ENCODE results near the gene ZFAND2A.

ZFAND2A gene

DNA sequence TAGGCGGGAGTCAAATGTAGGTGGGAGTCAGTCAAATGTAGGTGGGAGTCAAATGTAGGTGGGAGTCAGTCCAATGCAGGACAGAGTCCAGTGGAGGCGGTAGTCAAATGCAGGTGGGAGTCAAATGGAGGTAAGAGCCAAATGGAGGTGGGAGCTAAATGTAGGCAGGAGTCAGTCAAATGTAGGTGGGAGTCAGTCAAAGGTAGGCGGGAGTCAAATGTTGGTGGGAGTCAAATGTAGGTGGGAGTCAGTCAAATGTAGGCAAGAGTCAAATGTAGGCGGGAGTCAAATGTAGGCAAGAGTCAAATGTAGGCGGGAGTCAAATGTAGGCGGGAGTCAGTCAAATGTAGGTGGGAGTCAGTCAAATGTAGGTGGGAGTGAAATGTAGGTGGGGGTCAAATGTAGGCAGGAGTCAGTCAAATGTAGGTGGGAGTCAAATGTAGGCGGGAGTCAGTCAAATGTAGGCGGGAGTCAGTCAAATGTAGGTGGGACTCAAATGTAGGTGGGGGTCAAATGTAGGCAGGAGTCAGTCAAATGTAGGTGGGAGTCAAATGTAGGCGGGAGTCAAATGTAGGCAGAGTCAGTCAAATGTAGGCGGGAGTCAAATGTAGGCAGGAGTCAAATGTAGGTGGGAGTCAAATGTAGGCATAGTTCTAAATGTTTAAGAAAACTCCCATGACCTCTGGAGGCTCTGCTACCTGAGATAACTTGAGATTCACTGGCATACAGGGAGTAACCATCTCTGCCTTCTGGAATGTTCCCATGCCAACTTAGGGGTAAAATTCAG is 30.2 kb upstream of the ZFAND2A start:
- no peaks in the 10 kb centered on the region for H3K27me3 ChIP-seq (ENCODE audit: insufficient read depth, poor library complexity, severe bottlenecking)
- no peak overlapping the region for H3K4me3 ChIP-seq (replicated peaks; ENCODE audit: insufficient read depth, low read length)
- DNase-seq (ENCODE audit: low read depth in 1 of 2, low spot score in 1 of 2) = no peak
- H3K27ac ChIP-seq (replicated peaks) = no peak overlapping the region
- no peak for TF ChIP-seq SPI1 (IDR thresholded peaks at IDR 0.05; ENCODE audit: borderline replicate concordance, low read depth)
- no peak for TF ChIP-seq POLR2AphosphoS5 (IDR thresholded peaks at IDR 0.05; ENCODE audit: low read depth)
- no peak for TF ChIP-seq GABPA (IDR thresholded peaks at IDR 0.05; ENCODE audit: low read depth)
- TF ChIP-seq, protein P1, sequence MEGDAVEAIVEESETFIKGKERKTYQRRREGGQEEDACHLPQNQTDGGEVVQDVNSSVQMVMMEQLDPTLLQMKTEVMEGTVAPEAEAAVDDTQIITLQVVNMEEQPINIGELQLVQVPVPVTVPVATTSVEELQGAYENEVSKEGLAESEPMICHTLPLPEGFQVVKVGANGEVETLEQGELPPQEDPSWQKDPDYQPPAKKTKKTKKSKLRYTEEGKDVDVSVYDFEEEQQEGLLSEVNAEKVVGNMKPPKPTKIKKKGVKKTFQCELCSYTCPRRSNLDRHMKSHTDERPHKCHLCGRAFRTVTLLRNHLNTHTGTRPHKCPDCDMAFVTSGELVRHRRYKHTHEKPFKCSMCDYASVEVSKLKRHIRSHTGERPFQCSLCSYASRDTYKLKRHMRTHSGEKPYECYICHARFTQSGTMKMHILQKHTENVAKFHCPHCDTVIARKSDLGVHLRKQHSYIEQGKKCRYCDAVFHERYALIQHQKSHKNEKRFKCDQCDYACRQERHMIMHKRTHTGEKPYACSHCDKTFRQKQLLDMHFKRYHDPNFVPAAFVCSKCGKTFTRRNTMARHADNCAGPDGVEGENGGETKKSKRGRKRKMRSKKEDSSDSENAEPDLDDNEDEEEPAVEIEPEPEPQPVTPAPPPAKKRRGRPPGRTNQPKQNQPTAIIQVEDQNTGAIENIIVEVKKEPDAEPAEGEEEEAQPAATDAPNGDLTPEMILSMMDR (IDR thresholded peaks at IDR 0.05; ENCODE audit: insufficient read depth, low read length) = no peak
- TF ChIP-seq, protein P2, sequence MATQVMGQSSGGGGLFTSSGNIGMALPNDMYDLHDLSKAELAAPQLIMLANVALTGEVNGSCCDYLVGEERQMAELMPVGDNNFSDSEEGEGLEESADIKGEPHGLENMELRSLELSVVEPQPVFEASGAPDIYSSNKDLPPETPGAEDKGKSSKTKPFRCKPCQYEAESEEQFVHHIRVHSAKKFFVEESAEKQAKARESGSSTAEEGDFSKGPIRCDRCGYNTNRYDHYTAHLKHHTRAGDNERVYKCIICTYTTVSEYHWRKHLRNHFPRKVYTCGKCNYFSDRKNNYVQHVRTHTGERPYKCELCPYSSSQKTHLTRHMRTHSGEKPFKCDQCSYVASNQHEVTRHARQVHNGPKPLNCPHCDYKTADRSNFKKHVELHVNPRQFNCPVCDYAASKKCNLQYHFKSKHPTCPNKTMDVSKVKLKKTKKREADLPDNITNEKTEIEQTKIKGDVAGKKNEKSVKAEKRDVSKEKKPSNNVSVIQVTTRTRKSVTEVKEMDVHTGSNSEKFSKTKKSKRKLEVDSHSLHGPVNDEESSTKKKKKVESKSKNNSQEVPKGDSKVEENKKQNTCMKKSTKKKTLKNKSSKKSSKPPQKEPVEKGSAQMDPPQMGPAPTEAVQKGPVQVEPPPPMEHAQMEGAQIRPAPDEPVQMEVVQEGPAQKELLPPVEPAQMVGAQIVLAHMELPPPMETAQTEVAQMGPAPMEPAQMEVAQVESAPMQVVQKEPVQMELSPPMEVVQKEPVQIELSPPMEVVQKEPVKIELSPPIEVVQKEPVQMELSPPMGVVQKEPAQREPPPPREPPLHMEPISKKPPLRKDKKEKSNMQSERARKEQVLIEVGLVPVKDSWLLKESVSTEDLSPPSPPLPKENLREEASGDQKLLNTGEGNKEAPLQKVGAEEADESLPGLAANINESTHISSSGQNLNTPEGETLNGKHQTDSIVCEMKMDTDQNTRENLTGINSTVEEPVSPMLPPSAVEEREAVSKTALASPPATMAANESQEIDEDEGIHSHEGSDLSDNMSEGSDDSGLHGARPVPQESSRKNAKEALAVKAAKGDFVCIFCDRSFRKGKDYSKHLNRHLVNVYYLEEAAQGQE (IDR thresholded peaks at IDR 0.05; ENCODE audit: insufficient replicate concordance, low read depth) = no peak

DNA sequence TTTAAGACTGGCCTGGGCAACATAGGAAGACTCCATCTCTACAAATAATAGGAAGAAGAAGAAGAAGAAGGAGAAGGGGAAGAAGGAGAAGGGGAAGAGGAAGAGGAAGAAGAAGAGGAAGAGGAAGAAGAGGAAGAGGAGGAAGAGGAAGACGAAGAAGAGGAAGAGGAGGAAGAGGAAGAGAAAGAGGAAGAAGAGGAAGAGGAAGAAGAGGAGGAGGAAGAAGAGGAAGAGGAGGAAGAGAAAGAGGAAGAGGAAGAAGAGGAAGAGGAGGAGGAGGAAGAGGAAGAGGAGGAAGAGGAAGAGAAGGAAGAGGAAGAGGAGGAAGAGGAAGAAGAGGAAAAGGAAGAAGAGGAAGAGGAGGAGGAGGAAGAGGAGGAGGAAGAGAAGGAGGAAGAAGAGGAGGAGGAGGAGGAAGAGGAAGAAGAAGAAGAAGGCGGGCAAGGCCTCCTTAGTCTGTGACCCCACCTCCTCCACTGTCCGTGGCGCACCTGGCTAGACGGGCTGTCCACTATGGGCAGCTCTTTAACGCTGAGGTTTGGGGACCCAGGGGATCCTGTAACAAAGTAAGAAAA is 28.8 kb upstream of the ZFAND2A start:
- no peak overlapping the region; the same call in 1 of the 2 replicates for H3K27ac ChIP-seq (replicated peaks)
- peak; percentile 72 for TF ChIP-seq SPI1 (IDR thresholded peaks at IDR 0.05; ENCODE audit: borderline replicate concordance, low read depth)
- TF ChIP-seq, protein P1 (IDR thresholded peaks at IDR 0.05; ENCODE audit: insufficient read depth, low read length) = no peak
- no peak overlapping the region for H3K4me3 ChIP-seq (replicated peaks; ENCODE audit: insufficient read depth, low read length)
- DNase-seq (ENCODE audit: low read depth in 1 of 2, low spot score in 1 of 2) = no peak
- H3K27me3 ChIP-seq (ENCODE audit: insufficient read depth, poor library complexity, severe bottlenecking) = no peaks in the 10 kb centered on the region

DNA sequence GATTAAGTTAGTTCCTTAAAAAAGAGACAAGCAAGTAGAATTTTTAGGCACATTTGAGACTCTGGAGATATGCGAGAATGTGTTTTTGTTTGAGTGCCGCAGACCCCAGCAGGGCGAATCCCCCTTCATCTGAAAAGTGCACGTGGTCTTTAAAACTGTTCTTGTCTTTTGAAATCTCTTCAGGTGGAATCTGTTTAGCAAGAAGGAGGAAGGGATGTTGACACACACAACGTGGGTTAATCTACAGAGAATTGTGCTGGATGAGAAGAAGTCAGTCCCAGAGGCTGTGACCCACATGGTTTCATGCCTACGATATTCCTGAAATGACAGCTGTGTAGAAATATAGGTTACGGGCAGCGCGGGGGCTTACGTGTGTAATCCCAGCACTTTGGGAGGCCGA is 27.1 kb upstream of the ZFAND2A start:
- TF ChIP-seq, protein P2 (IDR thresholded peaks at IDR 0.05; ENCODE audit: insufficient replicate concordance, low read depth) = no peak
- TF ChIP-seq POLR2AphosphoS5 (IDR thresholded peaks at IDR 0.05; ENCODE audit: low read depth) (no peak), SPI1 (IDR thresholded peaks at IDR 0.05; ENCODE audit: borderline replicate concordance, low read depth) (no peak)
- Histone ChIP-seq H3K27me3 (ENCODE audit: insufficient read depth, poor library complexity, severe bottlenecking) (no peaks in the 10 kb centered on the region), H3K27ac (replicated peaks) (no peak overlapping the region), H3K4me3 (replicated peaks; ENCODE audit: insufficient read depth, low read length) (no peak overlapping the region)
- peak in 1 of 2 experiments; percentile 31 for DNase-seq (ENCODE audit: low read depth in 1 of 2, low spot score in 1 of 2)

DNA sequence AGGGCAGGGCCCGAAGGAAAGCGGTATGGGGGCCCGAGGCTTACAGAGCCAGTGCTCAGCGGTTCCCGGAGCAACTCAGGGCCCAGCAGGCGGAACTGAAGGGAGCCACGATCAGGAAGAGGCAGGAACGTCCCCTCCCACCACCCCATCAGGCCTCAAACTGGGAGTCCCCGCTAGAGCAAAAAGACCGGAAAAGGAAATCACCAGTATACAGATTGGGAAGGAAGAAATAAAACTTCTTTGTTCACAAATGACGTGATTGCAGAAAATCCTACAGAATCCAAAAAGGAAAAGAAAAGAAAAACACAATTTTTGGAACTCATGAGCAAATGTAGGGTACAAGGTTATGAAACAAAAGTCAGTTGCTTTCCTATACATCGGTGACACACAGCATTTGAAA is 21.6 kb upstream of the ZFAND2A start:
- Histone ChIP-seq H3K27me3 (ENCODE audit: insufficient read depth, poor library complexity, severe bottlenecking) (no peaks in the 10 kb centered on the region), H3K27ac (replicated peaks) (no peak overlapping the region), H3K4me3 (replicated peaks; ENCODE audit: insufficient read depth, low read length) (no peak overlapping the region)
- no peak for DNase-seq (ENCODE audit: low read depth in 1 of 2, low spot score in 1 of 2)
- TF ChIP-seq, protein P2 (IDR thresholded peaks at IDR 0.05; ENCODE audit: insufficient replicate concordance, low read depth) = no peak
- TF ChIP-seq, protein P1 (IDR thresholded peaks at IDR 0.05; ENCODE audit: insufficient read depth, low read length) = no peak
- TF ChIP-seq SPI1 (IDR thresholded peaks at IDR 0.05; ENCODE audit: borderline replicate concordance, low read depth) (no peak), POLR2AphosphoS5 (IDR thresholded peaks at IDR 0.05; ENCODE audit: low read depth) (no peak), GABPA (IDR thresholded peaks at IDR 0.05; ENCODE audit: low read depth) (no peak)
